AG04450 (cell line): Measurements from ENCODE around the gene CEP164. TPM values are rescaled to one million over a fixed set of nuclear protein-coding genes. Genes with fewer than 3 reads are reported as not detected.
"Not testable (repeated sequence)": the region's sequence is repeated elsewhere in the genome, so short reads cannot be mapped to it uniquely, and the experiment has no call there.

Experiments
- CTCF ChIA-PET: fragments of 300-600, 350-600 bp; formaldehyde crosslinking; extraction: SDS; loops from one replicate; lab custom pipeline; 2022; ENCODE audit warnings: antibody characterized with exemption, inconsistent platforms; lab: Charles Lee
- POLR2A ChIA-PET: fragments of 350-600 bp; formaldehyde crosslinking; extraction: SDS; loops from one replicate; lab custom pipeline; 2021; ENCODE audit warnings: antibody characterized with exemption, inconsistent platforms; lab: Yijun Ruan, JAX
- DNase-seq: peaks from one replicate; pipeline ENCODE4 v3.0.0-alpha.2; 2011; ENCODE audit warnings: low read depth, low spot score
- H3K27ac ChIP-seq: one replicate; pipeline ENCODE4 v1.5.1; 2012; ENCODE audit warnings: low read depth, low read length, control low read depth
- H3K27me3 ChIP-seq: one replicate; pipeline ENCODE4 v1.6.0; 2012; ENCODE audit warnings: low read length; ENCODE audit not compliant: control insufficient read depth, insufficient read depth
- H3K4me3 ChIP-seq: 2 replicates; pipeline ENCODE4 v1.5.1; 2011; ENCODE audit warnings: mild to moderate bottlenecking, low read depth, low read length, control low read depth
- H3K9me3 ChIP-seq: 2 replicates; pipeline ENCODE4 v1.5.1; 2012; ENCODE audit warnings: low read length; ENCODE audit not compliant: control insufficient read depth, insufficient read depth
- polyA plus RNA-seq: library from polyadenylated mRNA; depleted of rRNA; stranded (reverse); fragments of >200 nt; gene quantifications from 2 replicates; pipeline ENCODE4 v1.2.3, GENCODE V29; 2011
- TF ChIP-seq, protein P1 (sequence below): IDR thresholded peaks from 2 replicates; pipeline ENCODE4 v1.5.1; 2011; ENCODE audit warnings: low read depth, low read length, control low read depth, inconsistent platforms

CEP164 gene
- polyA plus RNA-seq, 1 experiment: 22.5 TPM

- no peak overlapping the region for H3K27ac ChIP-seq
- H3K4me3 ChIP-seq: no peak overlapping the region
- peaks cover 14% of the 10 kb centered on the region for H3K9me3 ChIP-seq
- ChIA-PET CTCF (no interaction called here), POLR2A (no interaction called here)
- DNase-seq: no peak
- H3K27me3 ChIP-seq: no peaks in the 10 kb centered on the region
- TF ChIP-seq, protein P1, sequence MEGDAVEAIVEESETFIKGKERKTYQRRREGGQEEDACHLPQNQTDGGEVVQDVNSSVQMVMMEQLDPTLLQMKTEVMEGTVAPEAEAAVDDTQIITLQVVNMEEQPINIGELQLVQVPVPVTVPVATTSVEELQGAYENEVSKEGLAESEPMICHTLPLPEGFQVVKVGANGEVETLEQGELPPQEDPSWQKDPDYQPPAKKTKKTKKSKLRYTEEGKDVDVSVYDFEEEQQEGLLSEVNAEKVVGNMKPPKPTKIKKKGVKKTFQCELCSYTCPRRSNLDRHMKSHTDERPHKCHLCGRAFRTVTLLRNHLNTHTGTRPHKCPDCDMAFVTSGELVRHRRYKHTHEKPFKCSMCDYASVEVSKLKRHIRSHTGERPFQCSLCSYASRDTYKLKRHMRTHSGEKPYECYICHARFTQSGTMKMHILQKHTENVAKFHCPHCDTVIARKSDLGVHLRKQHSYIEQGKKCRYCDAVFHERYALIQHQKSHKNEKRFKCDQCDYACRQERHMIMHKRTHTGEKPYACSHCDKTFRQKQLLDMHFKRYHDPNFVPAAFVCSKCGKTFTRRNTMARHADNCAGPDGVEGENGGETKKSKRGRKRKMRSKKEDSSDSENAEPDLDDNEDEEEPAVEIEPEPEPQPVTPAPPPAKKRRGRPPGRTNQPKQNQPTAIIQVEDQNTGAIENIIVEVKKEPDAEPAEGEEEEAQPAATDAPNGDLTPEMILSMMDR: no peak
Observed at GRCh38 chr11:117396970-117397369, 69.3 kb downstream of the CEP164 start.

DNA sequence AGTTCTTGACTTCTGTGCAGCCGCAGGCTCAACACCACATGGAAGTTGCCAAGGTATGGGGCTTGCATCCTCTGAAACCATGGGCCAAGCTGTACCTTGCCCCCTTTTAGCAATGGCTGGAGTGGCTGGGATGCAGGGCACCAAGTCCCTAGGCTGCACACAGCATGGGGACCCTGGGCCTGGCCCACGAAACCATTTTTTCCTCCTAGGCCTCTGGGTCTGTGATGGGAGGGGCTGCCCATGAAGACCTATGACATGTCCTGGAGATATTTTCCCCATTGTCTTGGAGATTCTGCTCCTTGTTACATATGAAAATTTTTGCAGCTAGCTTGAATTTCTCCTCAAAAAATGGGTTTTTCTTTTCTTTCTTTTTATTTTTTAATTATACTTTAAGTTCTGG, 71.0 kb downstream of the CEP164 start:
- H3K27ac ChIP-seq, H3K4me3 ChIP-seq, POLR2A ChIA-PET, DNase-seq, H3K27me3 ChIP-seq: not testable (repeated sequence)
- CTCF ChIA-PET: interaction anchor here (1.5 kb wide), 1 partner anchor 27 kb away, joined by 4 read pairs; no protein-coding TSS in a partner anchor
- H3K9me3 ChIP-seq: peaks cover 14% of the 10 kb centered on the region

DNA sequence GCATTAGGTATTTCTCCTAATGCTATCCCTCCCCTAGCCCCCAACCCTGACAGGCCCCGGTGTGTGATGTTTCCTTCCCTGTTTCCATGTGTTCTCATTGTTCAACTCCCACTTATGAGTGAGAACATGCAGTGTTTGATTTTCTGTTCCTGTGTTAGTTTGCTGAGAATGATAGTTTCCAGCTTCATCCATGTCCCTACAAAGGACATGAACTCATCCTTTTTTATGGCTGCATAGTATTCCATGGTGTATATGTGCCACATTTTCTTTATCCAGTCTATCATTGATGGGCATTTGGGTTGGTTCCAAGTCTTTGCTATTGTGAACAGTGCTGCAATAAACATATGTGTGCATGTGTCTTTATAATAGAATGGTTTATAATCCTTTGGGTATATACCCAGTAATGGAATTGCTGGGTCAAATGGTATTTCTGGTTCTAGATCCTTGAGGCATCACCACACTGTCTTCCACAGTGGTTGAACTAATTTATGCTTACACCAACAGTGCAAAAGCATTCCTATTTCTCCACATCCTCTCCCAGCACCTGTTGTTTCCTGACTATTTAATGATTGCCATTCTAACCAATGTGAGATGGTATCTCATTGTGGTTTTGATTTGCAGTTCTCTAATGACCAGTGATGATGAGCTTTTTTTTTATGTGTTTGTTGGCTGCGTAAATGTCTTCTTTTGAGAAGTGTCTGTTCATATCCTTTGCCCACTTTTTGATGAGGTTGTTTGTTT, 71.6 kb downstream of the CEP164 start:
- POLR2A ChIA-PET, H3K27me3 ChIP-seq, DNase-seq, H3K4me3 ChIP-seq, H3K27ac ChIP-seq: not testable (repeated sequence)
- CTCF ChIA-PET: interaction anchor here (2.6 kb wide), 1 partner anchor 27 kb away, joined by 8 read pairs; no protein-coding TSS in a partner anchor
- H3K9me3 ChIP-seq: peaks cover 14% of the 10 kb centered on the region

DNA sequence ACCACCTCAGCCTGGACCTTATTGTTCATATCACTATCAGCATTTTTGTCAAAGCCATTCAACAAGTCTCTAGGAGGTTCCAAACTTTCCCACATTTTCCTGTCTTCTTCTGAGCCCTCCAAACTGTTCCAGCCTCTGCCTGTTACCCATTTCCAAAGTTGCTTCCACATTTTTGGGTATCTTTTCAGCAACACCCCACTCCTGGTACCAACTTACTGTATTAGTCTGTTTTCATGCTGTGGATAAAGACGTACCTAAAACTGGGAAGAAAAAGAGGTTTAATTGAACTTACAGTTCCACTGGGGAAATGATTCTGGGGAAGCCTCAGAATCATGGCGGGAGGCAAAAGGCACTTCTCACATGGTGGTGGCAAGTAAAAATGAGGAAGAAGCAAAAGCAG, 78.2 kb downstream of the CEP164 start:
- CTCF ChIA-PET: interaction anchor here (4.1 kb wide), 1 partner anchor 20 kb away, joined by 20 read pairs; no protein-coding TSS in a partner anchor
- H3K9me3 ChIP-seq, DNase-seq, POLR2A ChIA-PET, H3K4me3 ChIP-seq, H3K27ac ChIP-seq, H3K27me3 ChIP-seq: not testable (repeated sequence)

- Histone ChIP-seq H3K9me3 (peaks cover 5% of the 10 kb centered on the region), H3K27ac (no peak overlapping the region), H3K27me3 (no peaks in the 10 kb centered on the region), H3K4me3 (no peak overlapping the region)
- DNase-seq: no peak
- ChIA-PET CTCF (interaction anchor here (4.1 kb wide), 1 partner anchor 19 kb away, joined by 20 read pairs; no protein-coding TSS in a partner anchor), POLR2A (no interaction called here)
- TF ChIP-seq, protein P1: no peak
Observed at GRCh38 chr11:117407016-117407415, 79.4 kb downstream of the CEP164 start.

DNA sequence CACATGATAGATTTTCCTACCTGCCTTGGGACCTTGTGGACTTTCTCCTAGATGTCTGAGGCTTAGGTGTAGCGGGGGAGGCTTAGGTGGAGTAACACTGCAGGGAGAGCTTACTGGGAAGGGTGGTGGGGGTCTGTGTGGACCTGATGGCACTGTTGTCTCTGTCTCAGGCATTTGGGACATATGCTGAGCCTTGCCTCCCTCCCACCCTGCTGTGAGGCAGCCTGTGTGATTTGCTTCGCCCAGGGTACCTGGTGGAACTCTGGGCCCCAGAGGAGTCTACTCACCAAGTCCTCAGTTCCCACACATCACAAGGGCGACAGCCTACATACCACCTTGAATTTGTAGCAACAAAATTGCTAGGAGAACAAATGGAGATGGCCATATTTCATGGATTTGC, 80.7 kb downstream of the CEP164 start:
- Histone ChIP-seq H3K9me3 (peaks cover 5% of the 10 kb centered on the region), H3K27ac (no peak overlapping the region), H3K4me3 (no peak overlapping the region), H3K27me3 (no peaks in the 10 kb centered on the region)
- ChIA-PET POLR2A (no interaction called here), CTCF (interaction anchor here (4.1 kb wide), 1 partner anchor 18 kb away, joined by 20 read pairs; no protein-coding TSS in a partner anchor)
- DNase-seq: no peak
- TF ChIP-seq, protein P1: no peak
